ENCODE data around the gene IRF8.

DNA sequence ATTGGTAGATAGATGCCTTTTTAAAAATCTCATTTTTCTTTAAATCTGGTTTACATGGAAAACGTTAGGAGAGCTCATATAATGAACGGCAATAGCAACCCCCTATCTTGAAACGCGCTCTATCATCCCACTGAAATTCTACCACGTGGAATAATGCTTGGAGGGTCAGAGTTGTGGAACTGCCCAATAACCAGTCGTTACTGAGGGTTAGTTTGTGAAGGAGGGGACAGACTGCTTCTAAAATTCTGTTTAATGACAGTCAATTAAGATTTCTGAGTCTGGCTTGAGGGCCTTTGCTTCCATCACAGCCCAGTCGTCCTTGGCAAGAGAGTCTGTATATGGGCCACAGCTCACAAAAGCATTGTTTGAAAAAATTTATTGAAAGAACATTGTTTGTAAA is 482 bp downstream of the IRF8 start:
- TF ChIP-seq TCF4 (CRISPR knock-in tag; IDR thresholded peaks at IDR 0.05; ENCODE audit: borderline replicate concordance) (no peak), ZFP30 (CRISPR knock-in tag; IDR thresholded peaks at IDR 0.05) (no peak)
- TF ChIP-seq, protein P1, sequence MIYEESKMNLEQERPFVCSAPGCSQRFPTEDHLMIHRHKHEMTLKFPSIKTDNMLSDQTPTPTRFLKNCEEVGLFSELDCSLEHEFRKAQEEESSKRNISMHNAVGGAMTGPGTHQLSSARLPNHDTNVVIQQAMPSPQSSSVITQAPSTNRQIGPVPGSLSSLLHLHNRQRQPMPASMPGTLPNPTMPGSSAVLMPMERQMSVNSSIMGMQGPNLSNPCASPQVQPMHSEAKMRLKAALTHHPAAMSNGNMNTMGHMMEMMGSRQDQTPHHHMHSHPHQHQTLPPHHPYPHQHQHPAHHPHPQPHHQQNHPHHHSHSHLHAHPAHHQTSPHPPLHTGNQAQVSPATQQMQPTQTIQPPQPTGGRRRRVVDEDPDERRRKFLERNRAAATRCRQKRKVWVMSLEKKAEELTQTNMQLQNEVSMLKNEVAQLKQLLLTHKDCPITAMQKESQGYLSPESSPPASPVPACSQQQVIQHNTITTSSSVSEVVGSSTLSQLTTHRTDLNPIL (CRISPR knock-in tag; IDR thresholded peaks at IDR 0.05; ENCODE audit: low read depth) = no peak
- TF ChIP-seq, protein P2, sequence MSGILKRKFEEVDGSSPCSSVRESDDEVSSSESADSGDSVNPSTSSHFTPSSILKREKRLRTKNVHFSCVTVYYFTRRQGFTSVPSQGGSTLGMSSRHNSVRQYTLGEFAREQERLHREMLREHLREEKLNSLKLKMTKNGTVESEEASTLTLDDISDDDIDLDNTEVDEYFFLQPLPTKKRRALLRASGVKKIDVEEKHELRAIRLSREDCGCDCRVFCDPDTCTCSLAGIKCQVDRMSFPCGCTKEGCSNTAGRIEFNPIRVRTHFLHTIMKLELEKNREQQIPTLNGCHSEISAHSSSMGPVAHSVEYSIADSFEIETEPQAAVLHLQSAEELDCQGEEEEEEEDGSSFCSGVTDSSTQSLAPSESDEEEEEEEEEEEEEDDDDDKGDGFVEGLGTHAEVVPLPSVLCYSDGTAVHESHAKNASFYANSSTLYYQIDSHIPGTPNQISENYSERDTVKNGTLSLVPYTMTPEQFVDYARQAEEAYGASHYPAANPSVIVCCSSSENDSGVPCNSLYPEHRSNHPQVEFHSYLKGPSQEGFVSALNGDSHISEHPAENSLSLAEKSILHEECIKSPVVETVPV (CRISPR knock-in tag; IDR thresholded peaks at IDR 0.05) = no peak
